ENCODE measurements around the gene PNKD. TPM values are rescaled to one million over a fixed set of nuclear protein-coding genes. Genes with fewer than 3 reads are reported as not detected.

Gene PNKD
- total and polyA plus RNA-seq, 2 experiments from 2014 or later = 28.2 to 83.3 TPM

- TF ChIP-seq ZNF462 (CRISPR knock-in tag; IDR thresholded peaks at IDR 0.05) (no peak), JUNB (IDR thresholded peaks at IDR 0.05; ENCODE audit: unreplicated experiment) (no peak)
Observed at GRCh38 chr2:218244665-218245064, 25.7 kb upstream of the PNKD start (continued).

- Histone ChIP-seq H2AFZ (no peak overlapping the region), H3F3A (replicated peaks; ENCODE audit: low read depth) (0 out of 2 replicates have a peak, but pooled peaks cover 4% of the 10 kb centered on the region), H3K9me2 (ENCODE audit: insufficient read depth) (no peaks in the 10 kb centered on the region), H3K27ac (ENCODE audit: low read depth) (no peak overlapping the region), H3K4me1 (ENCODE audit: insufficient read depth) (no peaks in the 10 kb centered on the region), H3K79me2 (replicated peaks; ENCODE audit: insufficient read depth) (peaks cover 4% of the 10 kb centered on the region; the same call in 1 of the 2 replicates), H3K36me3 (ENCODE audit: insufficient read depth) (peaks cover 80% of the 10 kb centered on the region), H3K4me3 (no peak overlapping the region), H3K27me3 (ENCODE audit: insufficient read depth) (no peaks in the 10 kb centered on the region), H4K20me1 (replicated peaks; ENCODE audit: insufficient read depth) (peaks cover 33% of the 10 kb centered on the region), H3K4me2 (no peak overlapping the region)
- Mint-ChIP-seq H3K4me3 (no peak overlapping the region), H3K9me3 (no peaks in the 10 kb centered on the region), H3K27me3 (ENCODE audit: insufficient read depth, low read depth, poor library complexity) (peaks cover 3% of the 10 kb centered on the region), H3K4me1 (no peaks in the 10 kb centered on the region), H3K36me3 (ENCODE audit: low read depth) (peaks cover 80% of the 10 kb centered on the region), H3K27ac (no peak overlapping the region)
- ATAC-seq (no peak), DNase-seq (ENCODE audit: low spot score) (no peak)
- TF ChIP-seq NANOG (IDR thresholded peaks at IDR 0.05; ENCODE audit: borderline replicate concordance) = no peak
- no peak for TF ChIP-seq EZH2phosphoT487 (IDR thresholded peaks at IDR 0.05; ENCODE audit: unreplicated experiment)
- no peak for TF ChIP-seq POLR2AphosphoS5 (IDR thresholded peaks at IDR 0.05; ENCODE audit: low read depth)
- no peak for TF ChIP-seq ZNF114 (CRISPR knock-in tag; IDR thresholded peaks at IDR 0.05)
- no peak for TF ChIP-seq ETS1 (IDR thresholded peaks at IDR 0.05)
- TF ChIP-seq ZNF331 (CRISPR knock-in tag; IDR thresholded peaks at IDR 0.05; ENCODE audit: low read depth) = no peak
- no peak for TF ChIP-seq STAT1 (IDR thresholded peaks at IDR 0.05; ENCODE audit: unreplicated experiment)
- no peak for TF ChIP-seq JUNB (IDR thresholded peaks at IDR 0.05; ENCODE audit: unreplicated experiment)
- TF ChIP-seq CREB1 (CRISPR knock-in tag; IDR thresholded peaks at IDR 0.05; ENCODE audit: low read depth) = no peak
- no peak for TF ChIP-seq EZH2 (IDR thresholded peaks at IDR 0.05; ENCODE audit: low read depth, unreplicated experiment)
- no peak for TF ChIP-seq CTCF (conservative IDR thresholded peaks at IDR 0.05; ENCODE audit: low read depth in 2 of 2)
- no peak for TF ChIP-seq REST (IDR thresholded peaks at IDR 0.05; ENCODE audit: unreplicated experiment)
Observed at GRCh38 chr2:218245214-218245613, 25.1 kb upstream of the PNKD start.
